Activated T-cell treated with anti-CD3 and anti-CD28 coated beads for 48 hours (primary cell): ENCODE measurements around the gene MBOAT7.
"Not testable (repeated sequence)": the region's sequence is repeated elsewhere in the genome, so short reads cannot be mapped to it uniquely, and the experiment has no call there.

ENCODE experiments used
- DNase-seq: peaks from one replicate; pipeline ENCODE4 v3.0.0-alpha.2; 2020; ENCODE audit warnings: low read depth

The MBOAT7 gene

GRCh38 chr19:54188215-54188871, 1.0 kb downstream of the MBOAT7 start:
- peak; percentile 44 for DNase-seq

- DNase-seq: no peak
Measured at GRCh38 chr19:54186934-54187381, 2.4 kb downstream of the MBOAT7 start.

GRCh38 chr19:54186351-54186750, 3.0 kb downstream of the MBOAT7 start:
- DNase-seq: no peak

- DNase-seq: no peak
Measured at GRCh38 chr19:54183431-54183830, 5.9 kb downstream of the MBOAT7 start.

- DNase-seq: not testable (repeated sequence)
Measured at GRCh38 chr19:54181894-54182293, 7.5 kb downstream of the MBOAT7 start.

- no peak for DNase-seq
Measured at GRCh38 chr19:54180691-54181091, 8.7 kb downstream of the MBOAT7 start.

- DNase-seq: no peak
Measured at GRCh38 chr19:54179921-54180461, 9.4 kb downstream of the MBOAT7 start.

GRCh38 chr19:54179262-54179852, 10.0 kb downstream of the MBOAT7 start:
- no peak for DNase-seq

- DNase-seq: no peak
Measured at GRCh38 chr19:54178581-54179261, 10.7 kb downstream of the MBOAT7 start.

- DNase-seq: no peak
Measured at GRCh38 chr19:54173951-54174834, 15.2 kb downstream of the MBOAT7 start.

GRCh38 chr19:54173359-54173699, 16.1 kb downstream of the MBOAT7 start:
- DNase-seq: no peak

- DNase-seq: no peak
Measured at GRCh38 chr19:54172471-54173358, 16.7 kb downstream of the MBOAT7 start, which contains the start of gene TMC4. TMC4 (minus strand) TSS chr19:54173160; CDS start chr19:54173117, 43 bp downstream.

GRCh38 chr19:54171736-54172431, 17.5 kb downstream of the MBOAT7 start:
- not testable (repeated sequence) for DNase-seq

GRCh38 chr19:54169149-54169740, 20.1 kb downstream of the MBOAT7 start:
- no peak for DNase-seq

- peak; percentile 86 for DNase-seq
Measured at GRCh38 chr19:54168174-54168917, 21.0 kb downstream of the MBOAT7 start.

GRCh38 chr19:54165222-54165621, 24.2 kb downstream of the MBOAT7 start:
- DNase-seq: no peak

- DNase-seq: peak; percentile 64
Measured at GRCh38 chr19:54164369-54165068, 24.9 kb downstream of the MBOAT7 start.

- DNase-seq: no peak
Measured at GRCh38 chr19:54162884-54163283, 26.5 kb downstream of the MBOAT7 start.
